ENCODE measurements around the gene KRT76. TPM values are rescaled to one million over a fixed set of nuclear protein-coding genes. Genes with fewer than 3 reads are reported as not detected.

Gene KRT76
- total RNA-seq, 1 experiment from 2014 or later: not detected

- Mint-ChIP-seq H3K4me1 (ENCODE audit: low read depth, unreplicated experiment) (no peaks in the 10 kb centered on the region), H3K4me3 (ENCODE audit: unreplicated experiment) (no peak overlapping the region), H3K9me3 (ENCODE audit: unreplicated experiment) (no peaks in the 10 kb centered on the region), H3K27me3 (ENCODE audit: insufficient read depth, unreplicated experiment) (peaks cover 12% of the 10 kb centered on the region), H3K36me3 (ENCODE audit: insufficient read depth, unreplicated experiment) (no peaks in the 10 kb centered on the region), H3K27ac (ENCODE audit: unreplicated experiment) (no peak overlapping the region)
- Histone ChIP-seq H3K4me1 (no peaks in the 10 kb centered on the region), H3K36me3 (ENCODE audit: control insufficient read depth, insufficient read depth, low read length) (no peaks in the 10 kb centered on the region), H3K4me3 (ENCODE audit: low read depth, low read length) (no peak overlapping the region), H3K9me3 (no peaks in the 10 kb centered on the region), H3K27me3 (replicated peaks; ENCODE audit: control insufficient read depth, insufficient read depth, low read length) (no peaks in the 10 kb centered on the region)
- ChIA-PET CTCF (no interaction called here), POLR2A (no interaction called here)
- DNase-seq: no peak
- BruUV-seq (replicated peaks): no TSS peak
- TF ChIP-seq CTCF (IDR thresholded peaks at IDR 0.05; ENCODE audit: insufficient read depth in 1 of 2, low read depth in 1 of 2, low read length in 1 of 2, severe bottlenecking in 1 of 2, unreplicated experiment in 1 of 2): no peak
- intact Hi-C loops (cut with micrococcal nuclease; ENCODE audit: unreplicated experiment): no loop called here
Measured at GRCh38 chr12:52742196-52742580, 35.0 kb downstream of the KRT76 start.

- peak; percentile 69 to 81 for DNase-seq
- TF ChIP-seq CTCF (IDR thresholded peaks at IDR 0.05; ENCODE audit: insufficient read depth in 1 of 2, low read depth in 1 of 2, low read length in 1 of 2, severe bottlenecking in 1 of 2, unreplicated experiment in 1 of 2): no peak
- Histone ChIP-seq H3K9me3 (no peaks in the 10 kb centered on the region), H3K4me3 (ENCODE audit: low read depth, low read length) (no peak overlapping the region), H3K4me1 (no peaks in the 10 kb centered on the region), H3K36me3 (ENCODE audit: control insufficient read depth, insufficient read depth, low read length) (no peaks in the 10 kb centered on the region), H3K27me3 (replicated peaks; ENCODE audit: control insufficient read depth, insufficient read depth, low read length) (no peaks in the 10 kb centered on the region)
- peaks cover 12% of the 10 kb centered on the region for H3K27me3 Mint-ChIP-seq (ENCODE audit: insufficient read depth, unreplicated experiment)
- intact Hi-C loops (cut with micrococcal nuclease; ENCODE audit: unreplicated experiment): no loop called here
- ChIA-PET CTCF (no interaction called here), POLR2A (no interaction called here)
- no peak overlapping the region for H3K27ac Mint-ChIP-seq (ENCODE audit: unreplicated experiment)
- H3K4me3 Mint-ChIP-seq (ENCODE audit: unreplicated experiment): no peak overlapping the region
- no peaks in the 10 kb centered on the region for H3K9me3 Mint-ChIP-seq (ENCODE audit: unreplicated experiment)
- H3K36me3 Mint-ChIP-seq (ENCODE audit: insufficient read depth, unreplicated experiment): no peaks in the 10 kb centered on the region
- H3K4me1 Mint-ChIP-seq (ENCODE audit: low read depth, unreplicated experiment): no peaks in the 10 kb centered on the region
- BruUV-seq (replicated peaks): no TSS peak
Measured at GRCh38 chr12:52741375-52742195, 35.6 kb downstream of the KRT76 start.

- Mint-ChIP-seq H3K4me3 (ENCODE audit: unreplicated experiment) (no peak overlapping the region), H3K4me1 (ENCODE audit: low read depth, unreplicated experiment) (no peaks in the 10 kb centered on the region), H3K36me3 (ENCODE audit: insufficient read depth, unreplicated experiment) (no peaks in the 10 kb centered on the region), H3K27ac (ENCODE audit: unreplicated experiment) (no peak overlapping the region), H3K27me3 (ENCODE audit: insufficient read depth, unreplicated experiment) (peaks cover 7% of the 10 kb centered on the region), H3K9me3 (ENCODE audit: unreplicated experiment) (no peaks in the 10 kb centered on the region)
- no peaks in the 10 kb centered on the region for H3K9me3 ChIP-seq
- ChIA-PET CTCF (no interaction called here), POLR2A (no interaction called here)
- H3K4me1 ChIP-seq: no peaks in the 10 kb centered on the region
- DNase-seq: no peak
- BruUV-seq (replicated peaks): no TSS peak
- H3K27me3 ChIP-seq (replicated peaks; ENCODE audit: control insufficient read depth, insufficient read depth, low read length): no peaks in the 10 kb centered on the region
- no peak overlapping the region for H3K4me3 ChIP-seq (ENCODE audit: low read depth, low read length)
- no peaks in the 10 kb centered on the region for H3K36me3 ChIP-seq (ENCODE audit: control insufficient read depth, insufficient read depth, low read length)
- TF ChIP-seq CTCF (IDR thresholded peaks at IDR 0.05; ENCODE audit: insufficient read depth in 1 of 2, low read depth in 1 of 2, low read length in 1 of 2, severe bottlenecking in 1 of 2, unreplicated experiment in 1 of 2): no peak
- intact Hi-C loops (cut with micrococcal nuclease; ENCODE audit: unreplicated experiment): no loop called here
Measured at GRCh38 chr12:52740584-52740983, 36.6 kb downstream of the KRT76 start.

Measured in Caco-2 (cell line).